Liver (tissue), 9 donors: ENCODE measurements around the gene HLA-G. TPM values are rescaled to one million over a fixed set of nuclear protein-coding genes. Genes with fewer than 3 reads are reported as not detected.

ENCODE experiments used
- DNase-seq: peaks from one replicate; pipeline ENCODE4 v3.0.0-alpha.2; 2017; ENCODE audit warnings: low spot score
- H3K27ac ChIP-seq, 2 donors: one replicate each; pipeline ENCODE4 v1.7.0; 2013; ENCODE audit warnings: inconsistent platforms in 2 of 2, low read length in 2 of 2, control low read depth in 1 of 2, low read depth in 1 of 2, mild to moderate bottlenecking in 1 of 2
- H3K27me3 ChIP-seq, 4 donors: one replicate each; pipeline versions ENCODE4 v1.6.1 to v1.7.0; 2013; ENCODE audit warnings: low read length in 3 of 4, inconsistent platforms in 1 of 4, mild to moderate bottlenecking in 1 of 4, moderate library complexity in 1 of 4; ENCODE audit not compliant: control insufficient read depth in 4 of 4, insufficient read depth in 4 of 4
- H3K36me3 ChIP-seq, 4 donors: one replicate each; pipeline versions ENCODE4 v1.6.1 to v1.7.0; 2013; ENCODE audit warnings: low read length in 3 of 4, mild to moderate bottlenecking in 3 of 4, low read depth in 1 of 4, moderate library complexity in 1 of 4; ENCODE audit not compliant: control insufficient read depth in 4 of 4, insufficient read depth in 3 of 4
- H3K4me1 ChIP-seq, 4 donors: one replicate each; pipeline versions ENCODE4 v1.6.1 to v1.7.0; 2013; ENCODE audit warnings: low read length in 3 of 4, mild to moderate bottlenecking in 3 of 4, moderate library complexity in 1 of 4; ENCODE audit not compliant: control insufficient read depth in 4 of 4, insufficient read depth in 4 of 4
- H3K4me3 ChIP-seq, 3 donors: one replicate each; pipeline versions ENCODE4 v1.6.1 to v1.7.0; 2013; ENCODE audit warnings: low read length in 3 of 3, control low read depth in 1 of 3, low read depth in 1 of 3, mild to moderate bottlenecking in 1 of 3
- H3K9ac ChIP-seq, 2 donors: one replicate each; pipeline ENCODE4 v1.7.0; 2013; ENCODE audit warnings: low read length in 2 of 2, mild to moderate bottlenecking in 2 of 2, moderate library complexity in 2 of 2, control low read depth in 1 of 2, low read depth in 1 of 2
- H3K9me3 ChIP-seq, 4 donors: one replicate each; pipeline versions ENCODE4 v1.6.1 to v1.7.0; 2013; ENCODE audit warnings: low read length in 3 of 4; ENCODE audit not compliant: control insufficient read depth in 4 of 4
- ATF3 ChIP-seq: IDR thresholded peaks from 2 replicates; pipeline ENCODE4 v1.6.1; 2016; ENCODE audit warnings: antibody characterized with exemption
- EGR1 ChIP-seq, 2 donors: IDR thresholded peaks; 2 replicates each; pipeline ENCODE4 v1.6.1; 2016 to 2018; ENCODE audit warnings: antibody characterized with exemption in 2 of 2, low read depth in 2 of 2
- FOXA1 ChIP-seq: IDR thresholded peaks from 2 replicates; pipeline ENCODE4 v1.6.1; 2016; ENCODE audit warnings: antibody characterized with exemption
- FOXA2 ChIP-seq: IDR thresholded peaks from 2 replicates; pipeline ENCODE4 v1.6.1; 2016; ENCODE audit warnings: antibody characterized with exemption
- GABPA ChIP-seq, 2 donors: IDR thresholded peaks in 1 of 2; conservative IDR thresholded peaks in 1 of 2; 2 replicates each; pipeline ENCODE4 v1.6.1; 2016; ENCODE audit warnings: antibody characterized with exemption in 2 of 2, mild to moderate bottlenecking in 1 of 2, moderate library complexity in 1 of 2
- HNF4A ChIP-seq, 2 donors: conservative IDR thresholded peaks; 2 replicates each; pipeline ENCODE4 v1.6.1; 2016; ENCODE audit warnings: antibody characterized with exemption in 2 of 2, mild to moderate bottlenecking in 2 of 2
- HNF4G ChIP-seq: IDR thresholded peaks from 2 replicates; pipeline ENCODE4 v1.6.1; 2016; ENCODE audit warnings: antibody characterized with exemption
- JUND ChIP-seq, 2 donors: IDR thresholded peaks; 2 replicates each; pipeline ENCODE4 v1.6.1; 2016; ENCODE audit warnings: antibody characterized with exemption in 2 of 2
- NR2F2 ChIP-seq: IDR thresholded peaks from 2 replicates; pipeline ENCODE4 v1.6.1; 2016; ENCODE audit warnings: antibody characterized with exemption
- RAD21 ChIP-seq, 2 donors: IDR thresholded peaks; 2 replicates each; pipeline ENCODE4 v1.6.1; 2016; ENCODE audit warnings: antibody characterized with exemption in 2 of 2, mild to moderate bottlenecking in 2 of 2
- RXRA ChIP-seq, 2 donors: IDR thresholded peaks; 2 replicates each; pipeline ENCODE4 v1.6.1; 2017 to 2018; ENCODE audit warnings: antibody characterized with exemption in 2 of 2, mild to moderate bottlenecking in 1 of 2
- SP1 ChIP-seq: IDR thresholded peaks from 2 replicates; pipeline ENCODE4 v1.6.1; 2018; ENCODE audit warnings: antibody characterized with exemption, mild to moderate bottlenecking
- TAF1 ChIP-seq: conservative IDR thresholded peaks from 2 replicates; pipeline ENCODE4 v1.6.1; 2016; ENCODE audit warnings: antibody characterized with exemption, mild to moderate bottlenecking
- YY1 ChIP-seq: IDR thresholded peaks from 2 replicates; pipeline ENCODE4 v1.6.1; 2016; ENCODE audit warnings: antibody characterized with exemption, mild to moderate bottlenecking
- ZBTB33 ChIP-seq: IDR thresholded peaks from 2 replicates; pipeline ENCODE4 v1.6.1; 2016; ENCODE audit warnings: antibody characterized with exemption
- WGBS: extraction: QIAGEN DNeasy Blood & Tissue Kit; methylation state at CpG from one replicate; pipeline ENCODE4 v1.1.7; 2013; 5-methylcytosine and 5-hydroxymethylcytosine counted together
- polyA plus RNA-seq, 2 donors: library from polyadenylated mRNA; stranded (reverse) in 1 of 2; unstranded in 1 of 2; fragments of 200-250 nt in 1 of 2; fragments of >200 nt in 1 of 2; fragmentation: Nextera tagmentation in 1 of 2; extraction: Ambion mirVana in 1 of 2; gene quantifications; one replicate each; pipeline versions ENCODE4 v1.2.1 to v1.2.3, GENCODE V29; 2013 to 2015
- total RNA-seq, 2 donors: library from RNA; depleted of rRNA; stranded (reverse); fragments of >200 nt; gene quantifications; one replicate each; pipeline ENCODE4 v1.2.3, GENCODE V29; 2014
- TF ChIP-seq, protein P1 (sequence below): IDR thresholded peaks from 2 replicates; pipeline ENCODE4 v1.6.1; 2016; ENCODE audit warnings: antibody characterized with exemption
- TF ChIP-seq, protein P2 (sequence below): fragments of 150-350 bp; IDR thresholded peaks from 2 replicates; pipeline ENCODE4 v1.5.1; 2017; ENCODE audit warnings: improper control_type of control experiment, low read depth, low read length; ENCODE audit not compliant: missing input control
- donor health status: healthy.
- donor health status: healthy.
- donor health status: healthy.
- donor health status: healthy.
- donor health status: healthy.

The HLA-G gene
- total and polyA plus RNA-seq, 4 donors = 0.79 TPM; not detected in 3

GRCh38 chr6:29792123-29793035 lies 35.2 kb upstream of the HLA-G start:
- H3K27ac ChIP-seq = peak overlapping the region; percentile 25 to 49
- TF ChIP-seq HNF4A (conservative IDR thresholded peaks at IDR 0.05) = peak; percentile 5 to 16
- TF ChIP-seq GABPA (IDR thresholded peaks at IDR 0.05 in 1 of 2, conservative IDR thresholded peaks at IDR 0.05 in 1 of 2) = no peak
- TF ChIP-seq FOXA2 = no peak
- peak; percentile 19 for TF ChIP-seq YY1
- TF ChIP-seq, protein P1, sequence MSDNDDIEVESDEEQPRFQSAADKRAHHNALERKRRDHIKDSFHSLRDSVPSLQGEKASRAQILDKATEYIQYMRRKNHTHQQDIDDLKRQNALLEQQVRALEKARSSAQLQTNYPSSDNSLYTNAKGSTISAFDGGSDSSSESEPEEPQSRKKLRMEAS = no peak
- no peak for TF ChIP-seq RXRA (IDR thresholded peaks at IDR 0.05)
- no peak for TF ChIP-seq NR2F2
- TF ChIP-seq EGR1 (IDR thresholded peaks at IDR 0.05; ENCODE audit: low read depth in 2 of 2) = no peak
- TF ChIP-seq HNF4G = no peak
- no peak for TF ChIP-seq FOXA1
- no peak for TF ChIP-seq ATF3
- TF ChIP-seq TAF1 = no peak
- no peak for TF ChIP-seq ZBTB33
- TF ChIP-seq, protein P2, sequence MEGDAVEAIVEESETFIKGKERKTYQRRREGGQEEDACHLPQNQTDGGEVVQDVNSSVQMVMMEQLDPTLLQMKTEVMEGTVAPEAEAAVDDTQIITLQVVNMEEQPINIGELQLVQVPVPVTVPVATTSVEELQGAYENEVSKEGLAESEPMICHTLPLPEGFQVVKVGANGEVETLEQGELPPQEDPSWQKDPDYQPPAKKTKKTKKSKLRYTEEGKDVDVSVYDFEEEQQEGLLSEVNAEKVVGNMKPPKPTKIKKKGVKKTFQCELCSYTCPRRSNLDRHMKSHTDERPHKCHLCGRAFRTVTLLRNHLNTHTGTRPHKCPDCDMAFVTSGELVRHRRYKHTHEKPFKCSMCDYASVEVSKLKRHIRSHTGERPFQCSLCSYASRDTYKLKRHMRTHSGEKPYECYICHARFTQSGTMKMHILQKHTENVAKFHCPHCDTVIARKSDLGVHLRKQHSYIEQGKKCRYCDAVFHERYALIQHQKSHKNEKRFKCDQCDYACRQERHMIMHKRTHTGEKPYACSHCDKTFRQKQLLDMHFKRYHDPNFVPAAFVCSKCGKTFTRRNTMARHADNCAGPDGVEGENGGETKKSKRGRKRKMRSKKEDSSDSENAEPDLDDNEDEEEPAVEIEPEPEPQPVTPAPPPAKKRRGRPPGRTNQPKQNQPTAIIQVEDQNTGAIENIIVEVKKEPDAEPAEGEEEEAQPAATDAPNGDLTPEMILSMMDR = peak; percentile 42
- TF ChIP-seq JUND (IDR thresholded peaks at IDR 0.05) = no peak
- no peak for TF ChIP-seq SP1
- peak; percentile 37 to 70 for TF ChIP-seq RAD21 (IDR thresholded peaks at IDR 0.05)
- H3K27me3 ChIP-seq = peaks cover 0 to 3% (median 1%) of the 10 kb centered on the region in 4 donors
- H3K9ac ChIP-seq = peak overlapping the region; percentile 34 to 59
- peak; percentile 46 for DNase-seq
- 2% methylated on average over 79 of the region's 79 CpGs for WGBS
- no peaks in the 10 kb centered on the region for H3K36me3 ChIP-seq
- H3K4me1 ChIP-seq = peaks cover 0 to 16% (median 7%) of the 10 kb centered on the region in 4 donors
- H3K9me3 ChIP-seq = no peaks in the 10 kb centered on the region
- peak overlapping the region; percentile 38 to 86 (median 54) for H3K4me3 ChIP-seq

DNA sequence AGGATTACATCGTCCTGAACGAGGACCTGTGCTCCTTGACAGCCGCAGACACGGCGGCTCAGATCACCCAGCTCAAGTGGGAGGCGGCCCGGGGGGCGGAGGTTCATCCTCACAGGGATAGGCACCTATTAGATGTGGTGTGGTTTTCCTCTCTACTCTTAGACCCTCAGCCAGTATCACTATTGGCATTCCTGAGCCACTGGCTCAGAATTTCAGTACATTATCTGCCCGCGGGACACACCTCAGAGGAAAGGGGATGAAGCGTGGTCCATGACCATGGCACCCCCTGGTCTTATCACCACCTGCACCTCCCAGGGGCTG lies 34.6 kb upstream of the HLA-G start:
- H3K9ac ChIP-seq = no peak overlapping the region
- TF ChIP-seq FOXA1 (no peak), GABPA (IDR thresholded peaks at IDR 0.05 in 1 of 2, conservative IDR thresholded peaks at IDR 0.05 in 1 of 2) (no peak), TAF1 (no peak)

More for the DNA sequence above, 34.6 kb upstream of the HLA-G start:
- 37% methylated on average over 11 of the region's 11 CpGs for WGBS
- Histone ChIP-seq H3K27ac (no peak overlapping the region), H3K36me3 (no peaks in the 10 kb centered on the region), H3K4me3 (peak overlapping the region in 1 of 3 donors; percentile 54), H3K9me3 (no peaks in the 10 kb centered on the region), H3K27me3 (peaks cover 0 to 3% (median 1%) of the 10 kb centered on the region in 4 donors), H3K4me1 (peaks cover 0 to 16% (median 7%) of the 10 kb centered on the region in 4 donors)
- no peak for DNase-seq
